Keratinocyte (primary cell): ENCODE data around the gene SEMA7A.

ENCODE experiments used
- CTCF ChIP-seq, 3 experiments: IDR thresholded peaks in 1 of 3; conservative IDR thresholded peaks in 1 of 3; optimal IDR thresholded peaks in 1 of 3; 2 replicates in 2 of 3; 3 replicates in 1 of 3; pipeline versions ENCODE3 to v1.5.1; 2011; ENCODE audit warnings: low read length in 3 of 3, mild to moderate bottlenecking in 3 of 3, moderate library complexity in 2 of 3, control low read depth in 1 of 3, inconsistent platforms in 1 of 3; ENCODE audit not compliant: insufficient read depth in 2 of 3; ENCODE audit errors: extremely low read depth in 1 of 3
- EZH2 ChIP-seq: IDR thresholded peaks from one replicate; pipeline ENCODE4 v1.6.1; 2012; ENCODE audit warnings: inconsistent platforms, mild to moderate bottlenecking, low read length, moderate library complexity

- TF ChIP-seq CTCF (optimal IDR thresholded peaks at IDR 0.05 in 1 of 3, IDR thresholded peaks at IDR 0.05 in 1 of 3, conservative IDR thresholded peaks at IDR 0.05 in 1 of 3; ENCODE audit: extremely low read depth in 1 of 3, insufficient read depth in 2 of 3, low read length in 3 of 3) (no peak), EZH2 (no peak)
Observed at GRCh38 chr15:74438206-74438605, 4.4 kb upstream of the SEMA7A start.
